Measurements from ENCODE around the gene TMEM81.

The TMEM81 gene

GRCh38 chr1:205072286-205072685, 12.0 kb downstream of the TMEM81 start:
- Histone ChIP-seq H3K9ac (ENCODE audit: low read length) (no peak overlapping the region), H3K4me2 (ENCODE audit: low read length) (no peak overlapping the region), H3K27me3 (ENCODE audit: insufficient read depth, low read length) (no peaks in the 10 kb centered on the region), H3K4me1 (ENCODE audit: insufficient read depth, low read length, severe bottlenecking) (no peaks in the 10 kb centered on the region), H3K4me3 (ENCODE audit: low read depth, low read length, poor library complexity, severe bottlenecking) (no peak overlapping the region), H3K27ac (ENCODE audit: low read depth, low read length, poor library complexity, severe bottlenecking) (no peak overlapping the region), H3F3A (ENCODE audit: insufficient read depth, low read length) (no peaks in the 10 kb centered on the region), H3K36me3 (ENCODE audit: insufficient read depth, low read length) (no peaks in the 10 kb centered on the region), H3K9me2 (ENCODE audit: low read depth, low read length) (no peaks in the 10 kb centered on the region), H2AFZ (ENCODE audit: low read length) (no peak overlapping the region), H3K79me2 (ENCODE audit: insufficient read depth, low read length) (no peaks in the 10 kb centered on the region), H4K20me1 (ENCODE audit: insufficient read depth, low read length) (no peaks in the 10 kb centered on the region), H3K9me3 (ENCODE audit: low read length) (no peaks in the 10 kb centered on the region)
- TF ChIP-seq CTCF (IDR thresholded peaks at IDR 0.05; ENCODE audit: low read length) (no peak), EZH2 (IDR thresholded peaks at IDR 0.05; ENCODE audit: borderline replicate concordance, low read length) (no peak)

- no peak overlapping the region for H3K27ac ChIP-seq (ENCODE audit: low read depth, low read length, poor library complexity, severe bottlenecking)
- H3K27me3 ChIP-seq (ENCODE audit: insufficient read depth, low read length): no peaks in the 10 kb centered on the region
- no peak overlapping the region for H3K4me3 ChIP-seq (ENCODE audit: low read depth, low read length, poor library complexity, severe bottlenecking)
- no peak overlapping the region for H3K9ac ChIP-seq (ENCODE audit: low read length)
- no peaks in the 10 kb centered on the region for H3K79me2 ChIP-seq (ENCODE audit: insufficient read depth, low read length)
- H3F3A ChIP-seq (ENCODE audit: insufficient read depth, low read length): no peaks in the 10 kb centered on the region
- H2AFZ ChIP-seq (ENCODE audit: low read length): no peak overlapping the region
- no peaks in the 10 kb centered on the region for H3K9me2 ChIP-seq (ENCODE audit: low read depth, low read length)
- H4K20me1 ChIP-seq (ENCODE audit: insufficient read depth, low read length): no peaks in the 10 kb centered on the region
- H3K36me3 ChIP-seq (ENCODE audit: insufficient read depth, low read length): no peaks in the 10 kb centered on the region
- no peak overlapping the region for H3K4me2 ChIP-seq (ENCODE audit: low read length)
- TF ChIP-seq CTCF (IDR thresholded peaks at IDR 0.05; ENCODE audit: low read length): no peak
- TF ChIP-seq EZH2 (IDR thresholded peaks at IDR 0.05; ENCODE audit: borderline replicate concordance, low read length): no peak
- H3K4me1 ChIP-seq (ENCODE audit: insufficient read depth, low read length, severe bottlenecking): no peaks in the 10 kb centered on the region
- no peaks in the 10 kb centered on the region for H3K9me3 ChIP-seq (ENCODE audit: low read length)
Observed at GRCh38 chr1:205071801-205072200, 12.5 kb downstream of the TMEM81 start.

GRCh38 chr1:205071028-205071409, 13.2 kb downstream of the TMEM81 start:
- H3K27ac ChIP-seq (ENCODE audit: low read depth, low read length, poor library complexity, severe bottlenecking): no peak overlapping the region
- no peaks in the 10 kb centered on the region for H3K79me2 ChIP-seq (ENCODE audit: insufficient read depth, low read length)
- no peak overlapping the region for H3K9ac ChIP-seq (ENCODE audit: low read length)
- H3K4me1 ChIP-seq (ENCODE audit: insufficient read depth, low read length, severe bottlenecking): no peaks in the 10 kb centered on the region
- H4K20me1 ChIP-seq (ENCODE audit: insufficient read depth, low read length): no peaks in the 10 kb centered on the region
- H3K9me3 ChIP-seq (ENCODE audit: low read length): no peaks in the 10 kb centered on the region
- no peaks in the 10 kb centered on the region for H3K9me2 ChIP-seq (ENCODE audit: low read depth, low read length)
- no peak for TF ChIP-seq EZH2 (IDR thresholded peaks at IDR 0.05; ENCODE audit: borderline replicate concordance, low read length)
- TF ChIP-seq CTCF (IDR thresholded peaks at IDR 0.05; ENCODE audit: low read length): no peak
- H3F3A ChIP-seq (ENCODE audit: insufficient read depth, low read length): no peaks in the 10 kb centered on the region
- no peak overlapping the region for H2AFZ ChIP-seq (ENCODE audit: low read length)
- H3K36me3 ChIP-seq (ENCODE audit: insufficient read depth, low read length): no peaks in the 10 kb centered on the region
- no peak overlapping the region for H3K4me2 ChIP-seq (ENCODE audit: low read length)
- no peak overlapping the region for H3K4me3 ChIP-seq (ENCODE audit: low read depth, low read length, poor library complexity, severe bottlenecking)
- H3K27me3 ChIP-seq (ENCODE audit: insufficient read depth, low read length): no peaks in the 10 kb centered on the region

All from OCI-LY1 (cell line).